Karpas-422 (cell line): ENCODE data around the gene VPS37C. TPM values are rescaled to one million over a fixed set of nuclear protein-coding genes. Genes with fewer than 3 reads are reported as not detected.

Source experiments
- DNase-seq: peaks from one replicate; pipeline ENCODE4 v3.0.0-alpha.2; 2015
- H2AFZ ChIP-seq: fragments of 200-600 bp; sonication (generic); 2 replicates; pipeline ENCODE4 v1.6.1; 2014; ENCODE audit warnings: antibody characterized with exemption, low read length, mixed read lengths
- H3K27ac ChIP-seq: fragments of 200-600 bp; sonication (generic); 2 replicates; pipeline ENCODE4 v1.5.1; 2014; ENCODE audit warnings: mild to moderate bottlenecking, low read length, moderate library complexity
- H3K27me3 ChIP-seq: fragments of 200-600 bp; sonication (generic); 2 replicates; pipeline ENCODE4 v1.6.1; 2014; ENCODE audit warnings: low read length, mixed read lengths
- H3K36me3 ChIP-seq: fragments of 200-600 bp; sonication (generic); 2 replicates; pipeline ENCODE4 v1.6.1; 2014; ENCODE audit warnings: low read length, mixed read lengths; ENCODE audit not compliant: insufficient read depth
- H3K4me1 ChIP-seq: fragments of 200-600 bp; sonication (generic); 2 replicates; pipeline ENCODE4 v1.6.1; 2014; ENCODE audit warnings: mild to moderate bottlenecking, low read length, mixed read lengths
- H3K4me2 ChIP-seq: fragments of 200-600 bp; sonication (generic); 2 replicates; pipeline ENCODE4 v1.6.1; 2014; ENCODE audit warnings: low read length, low read depth, mild to moderate bottlenecking; ENCODE audit not compliant: poor library complexity, severe bottlenecking
- H3K4me3 ChIP-seq: fragments of 200-600 bp; sonication (generic); 2 replicates; pipeline ENCODE4 v1.5.1; 2014; ENCODE audit warnings: mild to moderate bottlenecking, antibody characterized with exemption, low read length, mixed read lengths
- H3K79me2 ChIP-seq: fragments of 200-600 bp; sonication (generic); 2 replicates; pipeline ENCODE4 v1.6.1; 2014; ENCODE audit warnings: mild to moderate bottlenecking, low read length, mixed read lengths
- H3K9ac ChIP-seq: fragments of 200-600 bp; sonication (generic); 2 replicates; pipeline ENCODE4 v1.6.0; 2014; ENCODE audit warnings: low read length
- H3K9me2 ChIP-seq: fragments of 200-600 bp; sonication (generic), shearing (Covaris generic); replicated peaks from 2 replicates; pipeline ENCODE4 v1.6.0; 2014; ENCODE audit warnings: mild to moderate bottlenecking, low read length, moderate library complexity; ENCODE audit not compliant: insufficient read depth
- H3K9me3 ChIP-seq: fragments of 300-700, 200-600 bp; sonication (generic); 2 replicates; pipeline ENCODE4 v1.6.1; 2014; ENCODE audit warnings: low read length, mixed read lengths
- H4K20me1 ChIP-seq: fragments of 200-600 bp; sonication (generic); 2 replicates; pipeline ENCODE4 v1.6.1; 2014; ENCODE audit warnings: mild to moderate bottlenecking, antibody characterized with exemption, low read length, low read depth; ENCODE audit not compliant: insufficient read depth
- total RNA-seq: library from RNA; depleted of rRNA; stranded (reverse); fragments of >200 nt; shearing (Covaris generic); gene quantifications from 2 replicates; pipeline ENCODE4 v1.2.3, GENCODE V29; 2014; ENCODE audit warnings: low replicate concordance

VPS37C gene
- total RNA-seq, 1 experiment from 2014 or later: 13.8 TPM

GRCh38 chr11:61092280-61092766, 68.9 kb downstream of the VPS37C start:
- no peak overlapping the region for H3K9ac ChIP-seq
- no peaks in the 10 kb centered on the region for H3K9me2 ChIP-seq
- no peaks in the 10 kb centered on the region for H3K4me1 ChIP-seq
- no peak overlapping the region for H2AFZ ChIP-seq
- H3K36me3 ChIP-seq: no peaks in the 10 kb centered on the region
- no peak for DNase-seq
- no peaks in the 10 kb centered on the region for H3K79me2 ChIP-seq
- H3K4me3 ChIP-seq: no peak overlapping the region
- no peaks in the 10 kb centered on the region for H3K27me3 ChIP-seq
- H3K9me3 ChIP-seq: no peaks in the 10 kb centered on the region
- no peak overlapping the region for H3K27ac ChIP-seq
- no peaks in the 10 kb centered on the region for H4K20me1 ChIP-seq
- H3K4me2 ChIP-seq: no peak overlapping the region

- Histone ChIP-seq H3K27me3 (no peaks in the 10 kb centered on the region), H3K79me2 (no peaks in the 10 kb centered on the region), H4K20me1 (no peaks in the 10 kb centered on the region), H3K4me3 (no peak overlapping the region), H3K36me3 (no peaks in the 10 kb centered on the region), H3K9me3 (no peaks in the 10 kb centered on the region), H3K9ac (no peak overlapping the region), H3K4me2 (no peak overlapping the region), H3K9me2 (no peaks in the 10 kb centered on the region), H3K4me1 (no peaks in the 10 kb centered on the region), H3K27ac (no peak overlapping the region), H2AFZ (no peak overlapping the region)
- DNase-seq: no peak
Observed at GRCh38 chr11:61091373-61092279, 69.6 kb downstream of the VPS37C start.

- Histone ChIP-seq H4K20me1 (no peaks in the 10 kb centered on the region), H3K4me2 (no peak overlapping the region), H3K9me2 (no peaks in the 10 kb centered on the region), H2AFZ (no peak overlapping the region), H3K9me3 (no peaks in the 10 kb centered on the region), H3K36me3 (no peaks in the 10 kb centered on the region), H3K4me3 (no peak overlapping the region), H3K79me2 (no peaks in the 10 kb centered on the region), H3K9ac (no peak overlapping the region), H3K4me1 (no peaks in the 10 kb centered on the region), H3K27me3 (no peaks in the 10 kb centered on the region), H3K27ac (no peak overlapping the region)
- DNase-seq: no peak
Observed at GRCh38 chr11:61090982-61091372, 70.2 kb downstream of the VPS37C start.

GRCh38 chr11:61090521-61090920, 70.7 kb downstream of the VPS37C start:
- no peak overlapping the region for H3K4me2 ChIP-seq
- H3K36me3 ChIP-seq: no peaks in the 10 kb centered on the region
- H3K9ac ChIP-seq: no peak overlapping the region
- no peaks in the 10 kb centered on the region for H4K20me1 ChIP-seq
- H3K9me3 ChIP-seq: no peaks in the 10 kb centered on the region
- no peaks in the 10 kb centered on the region for H3K4me1 ChIP-seq
- no peaks in the 10 kb centered on the region for H3K27me3 ChIP-seq
- no peaks in the 10 kb centered on the region for H3K9me2 ChIP-seq
- H2AFZ ChIP-seq: no peak overlapping the region
- no peak overlapping the region for H3K4me3 ChIP-seq
- DNase-seq: no peak
- H3K79me2 ChIP-seq: no peaks in the 10 kb centered on the region
- no peak overlapping the region for H3K27ac ChIP-seq

GRCh38 chr11:61089806-61090491, 71.3 kb downstream of the VPS37C start:
- Histone ChIP-seq H3K9me2 (no peaks in the 10 kb centered on the region), H3K4me3 (no peak overlapping the region), H3K9me3 (no peaks in the 10 kb centered on the region), H3K4me1 (no peaks in the 10 kb centered on the region), H4K20me1 (no peaks in the 10 kb centered on the region), H3K36me3 (no peaks in the 10 kb centered on the region), H3K9ac (no peak overlapping the region), H3K27me3 (no peaks in the 10 kb centered on the region), H3K79me2 (no peaks in the 10 kb centered on the region), H3K27ac (no peak overlapping the region), H3K4me2 (no peak overlapping the region), H2AFZ (no peak overlapping the region)
- no peak for DNase-seq

GRCh38 chr11:61087426-61088119, 73.7 kb downstream of the VPS37C start:
- no peak overlapping the region for H3K4me2 ChIP-seq
- H3K9me2 ChIP-seq: no peaks in the 10 kb centered on the region
- no peaks in the 10 kb centered on the region for H3K79me2 ChIP-seq
- H4K20me1 ChIP-seq: no peaks in the 10 kb centered on the region
- H2AFZ ChIP-seq: no peak overlapping the region
- no peak overlapping the region for H3K27ac ChIP-seq
- H3K9ac ChIP-seq: no peak overlapping the region
- no peaks in the 10 kb centered on the region for H3K4me1 ChIP-seq
- DNase-seq: no peak
- no peaks in the 10 kb centered on the region for H3K36me3 ChIP-seq
- no peaks in the 10 kb centered on the region for H3K27me3 ChIP-seq
- no peak overlapping the region for H3K4me3 ChIP-seq
- H3K9me3 ChIP-seq: no peaks in the 10 kb centered on the region

- no peak overlapping the region for H3K4me3 ChIP-seq
- no peak for DNase-seq
Observed at GRCh38 chr11:61083601-61084147, 77.6 kb downstream of the VPS37C start.

More at GRCh38 chr11:61083601-61084147, 77.6 kb downstream of the VPS37C start:
- H3K9me2 ChIP-seq: no peaks in the 10 kb centered on the region
- H3K4me1 ChIP-seq: no peaks in the 10 kb centered on the region
- no peaks in the 10 kb centered on the region for H3K36me3 ChIP-seq
- no peak overlapping the region for H3K27ac ChIP-seq
- H3K9me3 ChIP-seq: no peaks in the 10 kb centered on the region
- H3K4me2 ChIP-seq: no peak overlapping the region
- no peak overlapping the region for H3K9ac ChIP-seq
- H3K27me3 ChIP-seq: no peaks in the 10 kb centered on the region
- no peaks in the 10 kb centered on the region for H4K20me1 ChIP-seq
- no peak overlapping the region for H2AFZ ChIP-seq
- no peaks in the 10 kb centered on the region for H3K79me2 ChIP-seq
